ENCODE data around the gene TBC1D19.
A peak's percentile ranks its signal among the peaks of the same experiment; 100 is the strongest.

The TBC1D19 gene

GRCh38 chr4:26786916-26787315 is 203.0 kb downstream of the TBC1D19 start:
- DNase-seq, result no peak

DNA sequence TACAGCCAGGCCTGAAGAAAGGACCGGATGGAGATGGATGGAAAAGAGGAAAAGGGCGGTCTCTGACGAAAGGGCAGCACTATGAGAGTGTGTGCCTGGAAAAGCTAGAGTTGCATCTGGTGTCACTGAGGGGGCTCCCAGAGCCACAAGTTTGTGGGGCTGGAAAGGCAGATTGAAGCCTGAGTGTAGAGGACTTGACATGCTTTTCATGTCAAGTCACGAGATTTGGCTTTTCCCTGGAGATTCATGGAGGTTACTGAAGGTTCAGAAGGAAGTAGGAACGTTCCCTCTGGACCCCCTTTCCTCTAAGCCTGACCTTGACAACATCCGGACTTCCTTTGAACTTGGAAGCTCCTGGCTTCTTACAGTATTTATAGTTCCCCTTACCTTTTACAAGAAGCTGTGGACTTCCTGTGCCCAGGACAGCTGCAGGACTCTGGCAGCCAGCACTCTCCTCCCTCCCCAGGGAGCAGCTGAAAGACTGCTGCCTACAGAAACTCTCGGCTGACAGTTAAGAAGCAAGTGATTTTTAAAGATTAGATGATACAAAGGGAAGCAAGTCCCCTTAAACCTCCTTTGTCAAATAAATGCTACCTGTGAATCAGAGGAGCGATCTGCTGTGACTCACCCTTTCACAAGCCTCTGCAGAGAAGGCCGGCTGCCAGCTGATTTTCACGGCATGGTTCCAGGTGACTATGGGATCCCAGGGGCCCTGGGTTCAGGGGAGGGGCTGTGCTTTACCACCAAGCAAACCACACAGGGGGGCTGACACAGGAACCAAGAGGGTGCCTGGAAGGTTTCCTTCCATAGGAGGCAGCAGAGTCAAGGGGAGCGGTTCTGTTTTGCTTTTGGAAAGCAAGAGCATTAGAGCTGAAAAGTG is 203.8 kb downstream of the TBC1D19 start:
- no peak for DNase-seq

DNA sequence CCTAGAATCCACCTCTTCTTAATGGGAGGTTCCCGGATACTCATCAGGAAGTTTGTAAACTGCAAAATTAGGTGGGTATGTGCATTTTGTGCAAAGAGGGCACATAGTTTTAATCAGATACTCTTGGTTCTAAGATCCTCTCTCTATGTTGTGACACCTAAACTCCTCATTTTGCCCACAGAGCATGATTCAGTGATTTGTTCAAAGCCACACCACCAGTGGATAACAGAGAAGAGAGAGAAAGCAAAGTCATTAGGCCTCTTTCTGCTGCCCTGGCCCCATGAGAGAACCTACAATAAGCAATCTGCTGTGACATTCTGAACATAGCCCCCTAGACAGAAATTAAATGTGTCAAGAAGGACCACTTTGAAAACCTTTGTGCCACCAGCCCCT is 204.5 kb downstream of the TBC1D19 start:
- DNase-seq, result no peak

DNA sequence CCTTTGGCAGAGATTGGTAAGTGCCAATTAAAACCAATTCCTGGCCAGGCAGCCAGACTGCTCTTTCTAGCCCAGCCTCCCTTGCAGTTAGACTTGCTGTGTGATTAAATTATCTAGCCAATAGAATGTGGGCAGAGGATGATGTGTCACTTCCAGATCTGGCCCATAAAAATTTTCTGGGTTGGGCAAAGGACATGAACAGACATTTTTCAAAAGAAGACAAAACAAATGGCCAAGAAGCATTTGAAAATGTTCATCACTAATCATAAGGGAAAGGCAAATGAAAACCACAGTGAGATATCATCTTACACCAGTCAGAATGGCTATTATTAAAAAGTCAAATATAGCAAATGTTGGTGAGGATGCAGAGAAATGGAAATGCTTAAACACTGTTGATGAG is 205.3 kb downstream of the TBC1D19 start:
- no peak for DNase-seq

GRCh38 chr4:26791346-26791745 is 207.5 kb downstream of the TBC1D19 start:
- no peak for DNase-seq

- DNase-seq, result no peak
Measured at GRCh38 chr4:26792639-26793038, 208.8 kb downstream of the TBC1D19 start.

DNA sequence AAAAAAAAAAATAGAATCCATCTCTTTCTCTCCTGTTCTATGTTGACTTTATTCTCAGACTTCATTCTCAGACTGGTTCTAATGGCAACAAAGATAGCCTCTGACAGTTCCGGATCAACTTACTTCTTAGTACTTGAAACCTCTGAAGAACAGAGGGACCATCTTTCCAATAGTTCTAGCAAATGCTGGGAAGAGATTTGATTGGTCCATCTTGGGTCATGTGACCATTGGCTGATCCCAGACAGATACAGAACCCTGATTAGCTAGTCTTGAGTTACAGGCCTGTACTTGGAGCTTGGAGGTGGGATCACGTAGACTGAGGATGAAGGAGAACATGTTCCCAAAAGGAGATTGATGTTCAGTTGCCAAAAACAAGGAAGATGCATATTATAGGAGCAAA is 209.9 kb downstream of the TBC1D19 start:
- DNase-seq, result no peak

DNA sequence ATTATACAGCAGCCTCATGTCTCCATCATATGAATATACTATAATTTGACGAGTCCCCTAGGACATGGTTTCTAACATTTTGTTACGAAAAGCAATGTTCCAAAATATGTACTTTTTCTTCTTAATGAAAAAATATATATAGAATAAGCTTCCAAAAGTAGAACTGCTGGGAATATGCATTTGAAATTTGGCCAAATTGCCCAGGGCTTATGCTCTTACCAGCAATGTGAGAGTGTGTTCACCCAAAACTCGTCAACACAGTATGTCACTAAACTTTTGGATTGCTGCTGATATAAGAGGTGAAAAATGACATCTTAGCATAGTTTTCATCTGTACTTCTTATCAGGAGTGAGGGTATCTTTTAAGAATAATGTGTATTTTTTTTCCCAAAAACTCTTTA is 212.2 kb downstream of the TBC1D19 start:
- DNase-seq, result no peak

- DNase-seq, result no peak
Measured at GRCh38 chr4:26802790-26803189, 218.9 kb downstream of the TBC1D19 start.

GRCh38 chr4:26803211-26803861 is 219.5 kb downstream of the TBC1D19 start:
- DNase-seq, result peak; percentile 1

DNA sequence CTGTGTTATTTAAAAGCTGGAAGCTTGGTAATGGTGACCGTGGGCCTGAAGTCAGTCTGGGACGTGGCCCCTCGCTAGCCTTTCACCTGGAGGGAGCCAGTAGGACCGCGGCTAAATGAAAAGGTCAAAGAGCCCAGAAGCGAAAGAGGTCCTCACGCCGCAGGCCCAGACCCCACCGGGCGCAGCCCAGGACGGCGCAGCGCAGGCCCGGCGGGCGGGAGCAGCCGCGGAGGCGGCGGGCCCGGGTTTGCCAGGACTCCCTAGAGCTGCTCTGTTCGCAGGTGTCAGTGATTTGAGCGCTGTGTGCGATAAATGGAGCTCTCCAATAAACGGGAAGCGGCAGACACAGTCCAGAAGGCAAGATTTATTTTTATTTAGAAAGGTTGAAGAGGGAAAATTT is 220.6 kb downstream of the TBC1D19 start:
- no peak for DNase-seq

DNA sequence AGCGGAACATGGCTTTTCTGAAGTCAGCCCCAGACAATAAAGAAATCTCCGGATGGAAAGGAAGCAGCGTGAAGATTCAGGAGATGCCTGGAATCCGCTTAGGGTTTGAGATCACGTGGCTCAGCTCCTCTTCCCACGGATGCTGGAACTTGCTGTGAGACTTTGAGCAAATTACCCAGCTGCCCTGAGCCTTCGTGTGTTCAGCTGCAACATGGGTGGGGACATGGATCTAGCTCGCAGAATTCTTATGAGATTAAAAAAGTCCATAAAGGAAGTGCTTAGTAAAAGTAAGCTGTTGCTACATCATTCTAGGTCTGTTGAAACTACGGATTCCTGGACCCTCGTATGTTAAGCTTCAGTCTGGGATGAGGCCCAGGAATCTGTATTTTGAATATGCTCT is 221.0 kb downstream of the TBC1D19 start:
- DNase-seq, result no peak

All from NCI-H510A treated with DMSO at 0.1 percent for 48 hours (cell line).